ENCODE measurements around the gene RNF5. TPM values are rescaled to one million over a fixed set of nuclear protein-coding genes. Genes with fewer than 3 reads are reported as not detected.
"Not testable (repeated sequence)": the region's sequence is repeated elsewhere in the genome, so short reads cannot be mapped to it uniquely, and the experiment has no call there.

The RNF5 gene
- total RNA-seq, 2 donors from 2014 or later: 20.9 to 30.0 TPM

- ATAC-seq (no peak), DNase-seq (no peak)
Measured at GRCh38 chr6:32202186-32202585, 24.0 kb downstream of the RNF5 start.

GRCh38 chr6:32203426-32204267, 25.4 kb downstream of the RNF5 start:
- peaks cover 2% of the 10 kb centered on the region for H3K4me1 Mint-ChIP-seq
- no peak overlapping the region for H3K4me3 Mint-ChIP-seq
- peaks cover 4% of the 10 kb centered on the region for H3K27me3 Mint-ChIP-seq
- no peaks in the 10 kb centered on the region for H3K9me3 ChIP-seq (ENCODE audit: control insufficient read depth, low read length, poor library complexity, severe bottlenecking)
- ATAC-seq: no peak
- peaks cover 2% of the 10 kb centered on the region for H3K36me3 Mint-ChIP-seq (ENCODE audit: low read depth)
- no peak for DNase-seq
- H3K27ac Mint-ChIP-seq: no peak overlapping the region

More at GRCh38 chr6:32202186-32202585, 24.0 kb downstream of the RNF5 start:
- Mint-ChIP-seq H3K36me3 (ENCODE audit: low read depth) (peaks cover 2% of the 10 kb centered on the region), H3K4me3 (no peak overlapping the region), H3K27ac (no peak overlapping the region), H3K27me3 (peaks cover 4% of the 10 kb centered on the region), H3K4me1 (peaks cover 2% of the 10 kb centered on the region)
- H3K9me3 ChIP-seq (ENCODE audit: control insufficient read depth, low read length, poor library complexity, severe bottlenecking): no peaks in the 10 kb centered on the region

GRCh38 chr6:32204268-32204715, 26.1 kb downstream of the RNF5 start:
- Mint-ChIP-seq H3K4me1 (peaks cover 2% of the 10 kb centered on the region), H3K4me3 (no peak overlapping the region), H3K27ac (no peak overlapping the region), H3K27me3 (peaks cover 4% of the 10 kb centered on the region), H3K36me3 (ENCODE audit: low read depth) (peaks cover 2% of the 10 kb centered on the region)
- H3K9me3 ChIP-seq (ENCODE audit: control insufficient read depth, low read length, poor library complexity, severe bottlenecking): no peaks in the 10 kb centered on the region
- ATAC-seq (no peak), DNase-seq (no peak)

- no peaks in the 10 kb centered on the region for H3K9me3 ChIP-seq (ENCODE audit: control insufficient read depth, low read length, poor library complexity, severe bottlenecking)
- H3K27me3 Mint-ChIP-seq: peaks cover 4% of the 10 kb centered on the region
- H3K4me3 Mint-ChIP-seq: no peak overlapping the region
- peaks cover 2% of the 10 kb centered on the region for H3K36me3 Mint-ChIP-seq (ENCODE audit: low read depth)
- no peak overlapping the region for H3K27ac Mint-ChIP-seq
- DNase-seq (no peak), ATAC-seq (no peak)
- peaks cover 6% of the 10 kb centered on the region for H3K4me1 Mint-ChIP-seq
Measured at GRCh38 chr6:32208996-32209395, 30.8 kb downstream of the RNF5 start.

- no peak overlapping the region for H3K27ac Mint-ChIP-seq
- H3K9me3 ChIP-seq (ENCODE audit: control insufficient read depth, low read length, poor library complexity, severe bottlenecking): no peaks in the 10 kb centered on the region
- ATAC-seq (no peak), DNase-seq (no peak)
- H3K4me3 Mint-ChIP-seq: no peak overlapping the region
- no peaks in the 10 kb centered on the region for H3K36me3 Mint-ChIP-seq (ENCODE audit: low read depth)
- peaks cover 8% of the 10 kb centered on the region for H3K4me1 Mint-ChIP-seq
- no peaks in the 10 kb centered on the region for H3K27me3 Mint-ChIP-seq
Measured at GRCh38 chr6:32210191-32210601, 32.0 kb downstream of the RNF5 start.

GRCh38 chr6:32211432-32211831, 33.2 kb downstream of the RNF5 start:
- peak overlapping the region; percentile 39 for H3K27ac Mint-ChIP-seq
- not testable (repeated sequence) for H3K27me3 Mint-ChIP-seq; H3K9me3 ChIP-seq (ENCODE audit: control insufficient read depth, low read length, poor library complexity, severe bottlenecking); H3K36me3 Mint-ChIP-seq (ENCODE audit: low read depth); DNase-seq; ATAC-seq; H3K4me3 Mint-ChIP-seq; H3K4me1 Mint-ChIP-seq

GRCh38 chr6:32212076-32212760, 34.0 kb downstream of the RNF5 start:
- H3K9me3 ChIP-seq (ENCODE audit: control insufficient read depth, low read length, poor library complexity, severe bottlenecking): no peaks in the 10 kb centered on the region
- Mint-ChIP-seq H3K27ac (peak overlapping the region; percentile 39), H3K4me1 (peaks cover 10% of the 10 kb centered on the region), H3K36me3 (ENCODE audit: low read depth) (no peaks in the 10 kb centered on the region), H3K4me3 (no peak overlapping the region), H3K27me3 (no peaks in the 10 kb centered on the region)
- ATAC-seq (no peak), DNase-seq (no peak)

- DNase-seq (no peak), ATAC-seq (no peak)
- no peak overlapping the region for H3K27ac Mint-ChIP-seq
- H3K4me3 Mint-ChIP-seq: no peak overlapping the region
- H3K36me3 Mint-ChIP-seq (ENCODE audit: low read depth): peaks cover 2% of the 10 kb centered on the region
- H3K4me1 Mint-ChIP-seq: peaks cover 10% of the 10 kb centered on the region
- no peaks in the 10 kb centered on the region for H3K9me3 ChIP-seq (ENCODE audit: control insufficient read depth, low read length, poor library complexity, severe bottlenecking)
- H3K27me3 Mint-ChIP-seq: no peaks in the 10 kb centered on the region
Measured at GRCh38 chr6:32213649-32214048, 35.4 kb downstream of the RNF5 start.

- H3K4me3 Mint-ChIP-seq: no peak overlapping the region
- H3K27ac Mint-ChIP-seq: no peak overlapping the region
- DNase-seq: no peak
- peaks cover 2% of the 10 kb centered on the region for H3K36me3 Mint-ChIP-seq (ENCODE audit: low read depth)
- peaks cover 10% of the 10 kb centered on the region for H3K4me1 Mint-ChIP-seq
- H3K9me3 ChIP-seq (ENCODE audit: control insufficient read depth, low read length, poor library complexity, severe bottlenecking): no peaks in the 10 kb centered on the region
- H3K27me3 Mint-ChIP-seq: no peaks in the 10 kb centered on the region
- ATAC-seq: no peak
Measured at GRCh38 chr6:32214126-32214525, 35.9 kb downstream of the RNF5 start.

- no peak for ATAC-seq
- H3K9me3 ChIP-seq (ENCODE audit: control insufficient read depth, low read length, poor library complexity, severe bottlenecking): no peaks in the 10 kb centered on the region
- no peak for DNase-seq
- Mint-ChIP-seq H3K4me1 (peaks cover 7% of the 10 kb centered on the region), H3K27ac (no peak overlapping the region), H3K36me3 (ENCODE audit: low read depth) (peaks cover 2% of the 10 kb centered on the region), H3K27me3 (peaks cover 9% of the 10 kb centered on the region), H3K4me3 (no peak overlapping the region)
Measured at GRCh38 chr6:32215617-32216016, 37.4 kb downstream of the RNF5 start.

- Mint-ChIP-seq H3K4me1 (peaks cover 7% of the 10 kb centered on the region), H3K4me3 (no peak overlapping the region), H3K27me3 (peaks cover 9% of the 10 kb centered on the region), H3K27ac (no peak overlapping the region), H3K36me3 (ENCODE audit: low read depth) (peaks cover 2% of the 10 kb centered on the region)
- DNase-seq (no peak), ATAC-seq (no peak)
- no peaks in the 10 kb centered on the region for H3K9me3 ChIP-seq (ENCODE audit: control insufficient read depth, low read length, poor library complexity, severe bottlenecking)
Measured at GRCh38 chr6:32216285-32216684, 38.1 kb downstream of the RNF5 start.

- DNase-seq: no peak
- ATAC-seq: no peak
- Mint-ChIP-seq H3K4me1 (peaks cover 5% of the 10 kb centered on the region), H3K4me3 (no peak overlapping the region), H3K27me3 (peaks cover 9% of the 10 kb centered on the region), H3K36me3 (ENCODE audit: low read depth) (peaks cover 2% of the 10 kb centered on the region), H3K27ac (no peak overlapping the region)
- H3K9me3 ChIP-seq (ENCODE audit: control insufficient read depth, low read length, poor library complexity, severe bottlenecking): no peaks in the 10 kb centered on the region
Measured at GRCh38 chr6:32216998-32217397, 38.8 kb downstream of the RNF5 start.

GRCh38 chr6:32218167-32218566, 40.0 kb downstream of the RNF5 start:
- H3K36me3 Mint-ChIP-seq (ENCODE audit: low read depth): peaks cover 2% of the 10 kb centered on the region
- no peak overlapping the region for H3K4me3 Mint-ChIP-seq
- H3K27ac Mint-ChIP-seq: no peak overlapping the region
- H3K9me3 ChIP-seq (ENCODE audit: control insufficient read depth, low read length, poor library complexity, severe bottlenecking): no peaks in the 10 kb centered on the region
- DNase-seq (no peak), ATAC-seq (no peak)
- peaks cover 9% of the 10 kb centered on the region for H3K4me1 Mint-ChIP-seq
- peaks cover 9% of the 10 kb centered on the region for H3K27me3 Mint-ChIP-seq

All from T-helper 17 cell (primary cell).